ENCODE measurements around the gene PRH2. TPM values are rescaled to one million over a fixed set of nuclear protein-coding genes. Genes with fewer than 3 reads are reported as not detected.

The PRH2 gene
- polyA plus RNA-seq, 1 of the 3 experiments (the other 2 are of a cell fraction), result not detected

- TF ChIP-seq POLR2AphosphoS5 (IDR thresholded peaks at IDR 0.05; ENCODE audit: low read depth, low read length) (no peak), FOXJ3 (CRISPR knock-in tag; IDR thresholded peaks at IDR 0.05) (no peak), SIN3A (IDR thresholded peaks at IDR 0.05; ENCODE audit: borderline replicate concordance, low read depth, low read length) (no peak), IRF3 (IDR thresholded peaks at IDR 0.05; ENCODE audit: low read depth, low read length) (no peak), RXRA (IDR thresholded peaks at IDR 0.05; ENCODE audit: borderline replicate concordance, low read depth) (no peak), SMC3 (IDR thresholded peaks at IDR 0.05; ENCODE audit: low read depth, low read length) (no peak), RCOR1 (IDR thresholded peaks at IDR 0.05; ENCODE audit: low read length) (no peak), TCF12 (IDR thresholded peaks at IDR 0.05) (no peak), USF2 (IDR thresholded peaks at IDR 0.05; ENCODE audit: borderline replicate concordance, low read depth, low read length) (no peak), FOSL2 (IDR thresholded peaks at IDR 0.05; ENCODE audit: borderline replicate concordance, low read depth) (no peak), REST (IDR thresholded peaks at IDR 0.05; ENCODE audit: low read depth, low read length) (no peak)
- Histone ChIP-seq H3K27me3 (ENCODE audit: insufficient read depth) (no peaks in the 10 kb centered on the region), H3K4me1 (ENCODE audit: control insufficient read depth in 1 of 2, insufficient read depth in 2 of 2, low read depth in 1 of 2, low read length in 1 of 2) (peaks cover 0 to 9% of the 10 kb centered on the region in 2 experiments; a peak in 1 of 4 replicates), H3K9me2 (no peaks in the 10 kb centered on the region), H3K4me2 (no peak overlapping the region), H2AFZ (ENCODE audit: low read depth) (no peak overlapping the region), H3F3A (replicated peaks; ENCODE audit: insufficient read depth) (no peaks in the 10 kb centered on the region), H3K27ac (ENCODE audit: low read depth in 2 of 2, low read length in 1 of 2) (peak overlapping the region in 1 of 2 experiments; percentile 28; a peak in 1 of 4 replicates), H3K9me3 (no peaks in the 10 kb centered on the region), H3K36me3 (replicated peaks in 1 of 2; ENCODE audit: control insufficient read depth in 1 of 2, insufficient read depth in 2 of 2, low read length in 1 of 2) (peaks cover 0 to 3% of the 10 kb centered on the region in 2 experiments), H3K79me2 (ENCODE audit: insufficient read depth) (peaks cover 5% of the 10 kb centered on the region; the same call in 1 of the 2 replicates), H3K9ac (no peak overlapping the region), H4K20me1 (ENCODE audit: insufficient read depth) (no peaks in the 10 kb centered on the region), H3K4me3 (ENCODE audit: low read depth in 2 of 2, low read length in 1 of 2) (no peak overlapping the region)
- POLR2A ChIA-PET, result interaction anchor here (1.1 kb wide), 1 partner anchor 189 kb away, joined by 6 read pairs; the partner anchor contains the start of gene SMIM10L1
- CTCF ChIA-PET, result interaction anchor here (1.0 to 1.2 kb wide), 2 partner anchors 14 to 29 kb away, joined by 3 read pairs; no protein-coding TSS in a partner anchor
- DNase-seq, result no peak
- 85% methylated on average over 5 of the region's 5 CpGs for WGBS (ENCODE audit: low lambda C conversion rate)
These were observed 53.2 kb downstream of the PRH2 start for GRCh38 chr12:10982244-10982643.

Other genes with a start within 250 kb of the PRH2 start
- gene YBX3, start 205.9 kb upstream of the PRH2 start, polyA plus RNA-seq (2012; rRNA removed), result 12.2 and 22.4 TPM in 2 replicates
- not detected in 2 replicates for gene TAS2R7, start 126.6 kb upstream of the PRH2 start, polyA plus RNA-seq (2012; rRNA removed)
- gene TAS2R8, start 122.0 kb upstream of the PRH2 start, polyA plus RNA-seq (2012; rRNA removed), result not detected in 2 replicates
- not detected in 2 replicates for gene TAS2R9, start 119.1 kb upstream of the PRH2 start, polyA plus RNA-seq (2012; rRNA removed)
- 0.16 and 0.21 TPM in 2 replicates for gene TAS2R10, start 102.9 kb upstream of the PRH2 start, polyA plus RNA-seq (2012; rRNA removed)
- 3.9 and 4.3 TPM in 2 replicates for gene PRR4, start 79.8 kb upstream of the PRH2 start, polyA plus RNA-seq (2012; rRNA removed)
- gene PRH1, start 45.0 kb upstream of the PRH2 start, polyA plus RNA-seq (2012; rRNA removed), result 2.0 and 3.6 TPM in 2 replicates
- 0.03 TPM in 1 of 2 replicates, not detected in the other for gene TAS2R13, start 19.7 kb upstream of the PRH2 start, polyA plus RNA-seq (2012; rRNA removed)
- gene TAS2R14, start 10.0 kb downstream of the PRH2 start, polyA plus RNA-seq (2012; rRNA removed), result 1.4 and 2.3 TPM in 2 replicates
- 0.05 and 0.10 TPM in 2 replicates for gene TAS2R50, start 57.7 kb downstream of the PRH2 start, polyA plus RNA-seq (2012; rRNA removed)
- 0.33 and 0.65 TPM in 2 replicates for gene TAS2R20, start 69.1 kb downstream of the PRH2 start, polyA plus RNA-seq (2012; rRNA removed)
- gene TAS2R19, start 93.4 kb downstream of the PRH2 start, polyA plus RNA-seq (2012; rRNA removed), result 0.15 and 0.47 TPM in 2 replicates
- 0.16 and 0.39 TPM in 2 replicates for gene TAS2R31, start 102.2 kb downstream of the PRH2 start, polyA plus RNA-seq (2012; rRNA removed)
- 0.07 TPM in 1 of 2 replicates, not detected in the other for gene TAS2R46, start 133.1 kb downstream of the PRH2 start, polyA plus RNA-seq (2012; rRNA removed)
- not detected in 2 replicates for gene TAS2R43, start 163.1 kb downstream of the PRH2 start, polyA plus RNA-seq (2012; rRNA removed)
- 0.05 and 0.08 TPM in 2 replicates for gene TAS2R30, start 205.4 kb downstream of the PRH2 start, polyA plus RNA-seq (2012; rRNA removed)
- 3.5 and 4.3 TPM in 2 replicates for gene SMIM10L1, start 242.0 kb downstream of the PRH2 start, polyA plus RNA-seq (2012; rRNA removed)

Measured in SK-N-SH (cell line).